Activated CD4-positive, alpha-beta T cell treated with anti-CD3 and anti-CD28 coated beads, Interleukin-2, Interleukin-6, amounts not matched to agents 100 ng/mL and 50 ng/mL, durations not matched to agents 16 hours and 8 hours (primary cell): ENCODE measurements around the gene GABRG1.

Experiments used
- DNase-seq: peaks from one replicate; pipeline ENCODE4 v3.0.0-alpha.2; 2020

GABRG1 gene

DNA sequence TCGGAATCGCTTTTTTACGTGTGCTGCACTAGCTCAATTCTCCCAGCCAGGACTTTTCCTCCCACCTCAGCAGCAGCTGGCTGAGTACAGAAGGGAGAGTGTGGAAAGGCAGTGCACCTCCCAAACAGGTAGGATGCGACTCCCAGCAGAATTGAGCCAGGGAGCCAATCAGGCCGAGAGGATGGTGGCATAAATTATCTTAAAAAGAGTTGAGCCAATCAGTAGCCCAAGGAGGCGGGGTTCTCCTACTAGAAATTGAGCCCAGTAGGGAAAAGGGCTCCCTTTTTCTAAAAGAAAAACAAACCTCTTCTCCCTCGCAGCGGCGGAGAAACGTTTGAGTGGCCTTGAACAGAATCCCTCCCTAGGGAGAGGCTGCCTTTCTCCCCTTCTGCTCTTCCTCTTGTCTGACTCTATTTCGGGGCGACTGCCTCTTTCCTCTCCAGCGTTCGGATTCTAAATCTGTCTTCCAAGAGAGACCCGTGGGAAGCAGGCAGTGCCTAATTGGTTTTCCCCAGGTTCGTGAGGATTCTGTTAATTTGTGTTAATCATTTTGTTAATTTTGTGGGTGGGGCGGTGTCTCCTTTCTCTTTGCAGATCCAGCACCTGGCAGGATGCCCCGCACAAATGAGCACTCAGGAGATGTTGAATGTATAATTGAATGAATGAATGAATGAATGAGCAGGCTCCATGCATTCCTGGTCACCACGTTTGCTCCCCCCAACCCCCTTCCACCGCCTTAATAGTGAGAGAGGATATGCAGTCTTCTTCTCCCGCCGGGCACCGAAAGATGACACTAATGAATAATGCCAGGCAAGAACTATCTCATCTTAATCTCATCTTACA lies at the start of gene GABRG1:
Gene GABRG1 (minus strand): TSS at position 142 of the 843 bp plus-strand sequence. CDS start 141 bp downstream, at position 1.
- DNase-seq: no peak

DNA sequence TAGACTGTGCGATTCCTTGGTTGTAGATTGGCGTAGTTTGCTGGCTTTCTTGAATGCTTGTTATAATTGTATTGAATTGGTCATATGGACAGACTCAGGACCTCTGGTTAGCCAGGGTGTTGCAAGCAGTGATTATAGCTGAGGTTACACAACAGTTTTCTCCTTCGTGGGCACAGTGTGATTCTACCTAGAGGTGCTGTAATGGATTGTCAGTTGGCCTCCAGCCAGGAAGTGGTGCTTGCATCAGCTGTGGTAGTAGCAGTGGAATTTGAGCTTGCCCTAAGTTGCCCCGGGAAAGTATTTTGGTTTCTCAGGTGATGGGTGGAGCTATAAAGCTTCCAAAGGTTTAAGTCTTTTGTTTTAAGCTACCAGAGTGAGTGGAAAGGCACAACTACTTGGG lies 23.1 kb upstream of the GABRG1 start:
- no peak for DNase-seq

DNA sequence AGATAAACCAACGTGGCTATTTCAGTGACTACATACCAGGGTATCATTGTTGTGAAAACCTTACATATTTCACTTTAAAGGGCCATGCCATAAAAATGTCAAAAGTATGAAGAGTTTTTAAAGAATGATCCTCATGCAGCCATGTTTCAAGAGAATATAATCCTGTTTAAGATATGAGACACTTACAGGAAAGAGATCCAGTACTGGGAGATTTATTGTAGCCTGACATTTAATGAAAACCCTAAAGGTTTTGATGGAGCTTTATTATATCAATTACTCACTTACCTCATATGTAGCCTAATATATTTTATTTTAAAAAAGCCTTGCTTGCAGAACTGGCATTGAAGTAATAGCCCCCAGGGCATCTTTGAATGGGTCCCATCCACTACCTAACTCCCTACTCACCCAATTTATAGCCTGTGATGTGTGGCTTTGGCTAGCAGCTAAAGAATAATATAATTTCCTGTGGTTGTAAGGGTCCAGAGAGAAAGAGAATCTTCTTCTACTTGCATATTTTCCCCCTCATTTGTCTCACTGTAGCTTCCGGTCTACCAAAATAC lies 7.7 kb upstream of the GABRG1 start:
- DNase-seq: no peak

DNA sequence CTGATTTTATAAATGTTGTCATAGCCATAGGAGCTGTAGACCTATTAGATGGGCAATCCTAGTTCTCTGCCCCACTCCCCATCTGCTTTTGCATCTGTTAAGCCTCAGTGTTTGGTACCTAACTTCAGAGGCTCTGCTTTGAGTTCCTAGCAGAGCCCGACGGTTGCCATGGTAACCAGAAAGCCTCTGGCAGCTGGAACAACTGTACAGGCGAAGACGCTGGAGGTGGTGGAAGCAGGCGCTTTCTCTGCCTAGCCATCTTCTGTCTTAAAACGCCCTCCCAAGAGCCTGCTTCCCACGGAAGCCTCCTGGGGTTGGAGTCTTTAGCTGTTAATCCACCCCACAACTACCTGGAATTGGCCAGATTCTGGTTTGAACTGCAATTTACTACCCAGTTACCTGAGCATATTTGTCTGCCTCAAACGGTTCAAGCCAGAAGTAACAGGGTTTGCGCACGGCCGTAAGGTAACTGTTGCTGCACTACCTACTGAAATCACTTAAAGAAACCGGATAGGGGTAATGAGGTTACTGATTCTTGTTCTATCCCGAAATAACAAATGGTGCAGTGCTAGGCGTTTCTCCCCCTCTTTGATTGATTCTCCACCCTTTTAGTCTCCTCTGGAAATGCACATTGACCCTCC lies 1.0 kb upstream of the GABRG1 start:
- no peak for DNase-seq

DNA sequence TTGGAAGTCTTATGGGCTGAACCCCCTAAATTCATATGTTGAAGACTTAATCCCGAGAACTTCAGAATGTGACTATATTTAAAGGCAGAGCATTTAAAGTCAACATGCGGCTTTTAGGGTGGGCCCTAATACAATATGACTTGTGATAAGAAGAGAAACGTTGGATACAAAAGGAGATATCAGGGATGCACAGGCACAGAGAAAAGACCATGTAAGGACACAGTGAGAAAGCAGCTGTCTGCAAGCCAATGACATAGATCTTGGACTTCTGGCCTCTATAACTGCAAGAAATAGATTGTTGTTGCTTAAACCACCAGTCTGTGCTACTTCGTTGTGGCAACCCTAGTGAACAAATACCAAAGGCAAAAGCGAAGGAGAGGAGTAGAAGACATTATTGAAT lies 42.2 kb downstream of the GABRG1 start:
- no peak for DNase-seq

DNA sequence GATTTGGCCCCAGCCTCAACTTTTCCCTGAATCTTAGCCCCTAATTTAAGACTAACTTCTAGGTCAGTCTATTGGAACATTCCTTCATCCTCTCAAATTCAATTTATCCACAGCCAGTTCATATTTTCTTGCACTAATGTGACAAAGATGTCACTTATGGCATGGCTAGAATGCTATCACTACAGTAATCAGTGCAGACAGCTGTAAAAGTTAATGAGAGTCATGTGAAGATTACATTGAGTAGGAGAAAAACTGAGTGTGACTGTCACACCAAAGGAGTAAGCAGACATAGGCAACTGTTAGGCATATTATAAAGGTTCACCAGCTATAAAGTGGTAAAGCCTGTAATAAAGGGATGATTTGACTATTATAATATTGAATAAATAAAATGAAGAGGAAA lies 42.6 kb downstream of the GABRG1 start:
- DNase-seq: no peak

DNA sequence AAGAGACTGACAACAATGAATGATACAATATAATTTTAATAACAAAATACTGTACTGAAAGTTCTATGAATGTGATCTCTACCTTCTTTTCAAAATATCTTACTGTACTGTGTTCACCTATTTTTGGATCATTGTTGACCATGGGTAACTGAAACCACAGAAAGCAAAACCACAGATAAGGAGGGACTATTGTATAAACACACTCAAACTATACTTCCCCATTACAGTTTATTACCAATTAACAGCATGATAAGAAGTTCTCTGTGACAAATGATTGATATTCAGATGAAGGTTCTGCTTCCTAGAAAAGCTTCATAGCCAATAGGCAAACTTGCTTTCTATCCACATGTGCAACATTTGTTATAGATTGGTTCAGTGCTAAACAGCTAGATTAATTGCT lies 50.1 kb downstream of the GABRG1 start:
- DNase-seq: no peak

DNA sequence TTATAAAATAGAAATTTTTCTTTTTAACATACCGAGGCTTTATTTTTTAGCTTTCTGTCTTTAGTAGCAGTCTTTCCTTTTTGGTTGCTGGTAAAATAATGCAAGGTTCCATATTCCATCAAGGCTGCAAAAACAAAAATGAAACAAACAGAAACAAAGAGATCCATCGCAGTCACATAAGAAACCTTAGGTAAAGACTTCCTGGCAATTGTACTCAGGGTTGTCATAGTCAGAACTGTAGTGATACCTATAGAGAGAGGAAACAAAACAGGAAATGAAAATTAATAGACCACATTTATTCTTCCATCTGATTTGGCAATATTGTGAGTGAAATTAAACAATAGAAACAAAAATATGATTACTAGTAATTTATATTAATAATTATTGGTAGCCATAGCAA lies 72.5 kb downstream of the GABRG1 start:
- DNase-seq: no peak

DNA sequence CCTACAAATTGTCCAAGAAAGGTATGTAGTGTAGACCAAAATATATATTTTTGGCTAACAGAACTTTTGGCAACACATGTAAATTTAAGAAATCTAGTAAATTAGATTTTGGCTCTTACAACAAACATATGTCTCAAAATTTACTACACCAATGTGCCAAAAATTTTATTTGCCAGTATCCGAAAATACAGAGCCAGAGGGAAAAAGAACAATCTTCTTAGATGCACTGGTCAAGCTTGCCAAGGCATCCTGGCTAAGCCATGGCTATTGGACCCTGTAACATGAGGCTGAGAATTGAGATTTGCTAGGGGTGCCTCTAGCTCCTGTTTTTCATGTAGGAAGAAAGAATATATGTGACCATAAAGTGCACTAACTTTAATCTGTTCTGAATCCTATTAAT lies 91.8 kb downstream of the GABRG1 start:
- no peak for DNase-seq

DNA sequence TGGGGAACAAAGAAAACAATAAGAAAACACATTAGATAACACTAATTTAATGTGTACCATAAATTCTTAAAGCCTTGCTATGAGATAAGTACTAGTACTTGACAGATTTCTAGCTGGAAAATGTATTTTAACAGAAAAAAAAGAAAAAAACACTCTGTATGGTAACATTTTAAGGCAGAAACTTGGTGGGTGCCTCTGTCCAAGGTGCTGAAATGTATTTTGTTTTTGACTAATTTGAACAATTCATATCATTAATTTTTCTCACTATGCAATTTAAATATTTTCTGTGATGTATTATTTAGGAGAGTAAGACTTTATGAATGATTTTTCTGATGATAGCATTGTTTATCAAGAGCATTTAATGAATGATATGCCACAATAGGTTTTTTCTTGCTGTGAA lies 107.5 kb downstream of the GABRG1 start:
- DNase-seq: no peak

DNA sequence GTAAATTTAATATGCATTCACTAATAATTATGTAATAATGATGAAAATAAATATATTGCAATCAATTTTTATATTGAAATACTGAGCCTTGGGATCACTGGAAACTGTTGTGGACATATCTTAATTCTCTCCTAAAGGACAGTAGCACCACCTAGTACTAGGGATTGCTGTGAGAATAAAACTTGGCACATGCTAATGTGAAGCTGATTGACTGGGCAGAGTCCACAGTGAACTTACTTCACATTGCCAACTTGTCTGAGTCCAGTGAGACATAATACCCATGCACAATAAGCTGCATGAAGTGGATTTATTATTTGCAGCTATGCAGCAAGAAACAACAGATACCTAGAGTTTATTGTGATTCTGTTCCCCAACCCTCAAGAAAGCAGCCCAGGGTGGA lies 131.1 kb downstream of the GABRG1 start:
- no peak for DNase-seq

DNA sequence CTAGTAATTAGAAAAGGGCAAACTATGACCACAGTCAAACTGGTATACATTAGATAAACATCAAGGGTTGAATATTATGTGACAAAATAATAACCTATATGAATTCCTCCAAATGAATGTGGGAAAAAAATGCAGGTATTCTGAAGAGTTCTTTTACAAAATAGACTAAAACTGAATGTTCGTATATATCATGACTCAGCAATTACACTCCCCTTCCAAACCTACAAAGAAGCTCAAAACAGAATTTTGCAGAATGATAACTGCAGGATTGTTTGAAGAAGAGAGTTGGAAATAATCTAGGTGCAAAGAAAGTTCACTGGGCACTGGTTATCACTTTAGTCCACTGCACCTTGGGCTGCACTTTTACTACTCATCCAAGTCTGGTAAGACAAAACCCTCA lies 134.1 kb downstream of the GABRG1 start:
- DNase-seq: no peak

DNA sequence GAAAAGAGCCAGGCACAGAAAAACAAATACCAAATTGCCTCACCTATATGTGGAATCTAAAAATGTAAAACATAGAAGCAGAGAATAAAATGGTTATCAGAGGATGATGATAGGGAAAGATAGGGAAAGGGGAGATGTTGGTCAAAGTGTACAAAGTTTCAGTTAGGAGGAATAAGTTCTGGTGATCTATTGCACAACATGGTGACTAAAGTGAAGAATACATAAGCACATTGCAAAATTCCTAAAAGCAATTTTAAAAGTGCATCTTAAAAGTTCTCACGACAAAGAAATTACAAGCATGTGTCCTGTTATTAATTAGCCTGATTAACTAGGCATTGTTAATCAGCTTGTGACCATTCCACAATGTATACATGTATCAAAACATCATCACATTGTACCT lies 136.0 kb downstream of the GABRG1 start:
- no peak for DNase-seq
